Fibroblast of mammary gland (primary cell): Measurements from ENCODE around the gene ZSCAN22.
"Not testable (repeated sequence)": the region's sequence is repeated elsewhere in the genome, so short reads cannot be mapped to it uniquely, and the experiment has no call there.

Experiments used
- DNase-seq: peaks from one replicate; pipeline ENCODE4 v3.0.0-alpha.2; 2010; ENCODE audit warnings: low read depth
- H3K4me3 ChIP-seq: 2 replicates; pipeline ENCODE4 v1.5.1; 2011; ENCODE audit warnings: low read depth, mild to moderate bottlenecking, low read length, moderate library complexity; ENCODE audit not compliant: control insufficient read depth
- CTCF ChIP-seq: conservative IDR thresholded peaks from 2 replicates; pipeline ENCODE4 v1.5.1; 2011; ENCODE audit warnings: low read depth, low read length, inconsistent platforms; ENCODE audit not compliant: control insufficient read depth, insufficient read depth

Gene ZSCAN22

GRCh38 chr19:58305065-58305931 lies 21.5 kb upstream of the ZSCAN22 start, which contains the start of gene ERVK3-1:
Gene ERVK3-1 (plus strand): TSS chr19:58305377. CDS start chr19:58312169, 6,792 bp downstream.
- peak within 1 kb of the TSS; percentile 95 for H3K4me3 ChIP-seq
- TF ChIP-seq CTCF = no peak
- DNase-seq = peak; percentile 96

GRCh38 chr19:58305932-58306323 lies 20.9 kb upstream of the ZSCAN22 start:
- H3K4me3 ChIP-seq = peak overlapping the region; percentile 95
- DNase-seq = peak; percentile 14

GRCh38 chr19:58307736-58308135 lies 19.1 kb upstream of the ZSCAN22 start:
- no peak overlapping the region for H3K4me3 ChIP-seq
- DNase-seq = no peak
- TF ChIP-seq CTCF = no peak

More at GRCh38 chr19:58305932-58306323, 20.9 kb upstream of the ZSCAN22 start:
- TF ChIP-seq CTCF = no peak

- TF ChIP-seq CTCF = peak; percentile 20
- peak; percentile 53 for DNase-seq
- H3K4me3 ChIP-seq = not testable (repeated sequence)
These were observed 16.1 kb upstream of the ZSCAN22 start for GRCh38 chr19:58310685-58311084.

GRCh38 chr19:58311345-58311865 lies 15.4 kb upstream of the ZSCAN22 start:
- no peak for DNase-seq
- TF ChIP-seq CTCF = no peak
- H3K4me3 ChIP-seq = no peak overlapping the region

- no peak overlapping the region for H3K4me3 ChIP-seq
- DNase-seq = no peak
- TF ChIP-seq CTCF = no peak
These were observed 11.2 kb upstream of the ZSCAN22 start for GRCh38 chr19:58315580-58315979.
